H1 (cell line): Measurements from ENCODE around the gene NCKIPSD. TPM values are rescaled to one million over a fixed set of nuclear protein-coding genes. Genes with fewer than 3 reads are reported as not detected.

Experiments
- CTCF ChIA-PET: fragments of 300-600 bp; sonication (Branson Sonifier 250); formaldehyde crosslinking; loops from one replicate; lab custom pipeline; 2021; ENCODE audit not compliant: partially characterized antibody; lab: Charles Lee
- POLR2A ChIA-PET: fragments of 300-600 bp; sonication (Branson Sonifier 250); formaldehyde crosslinking; loops from one replicate; lab custom pipeline; 2021; ENCODE audit warnings: inconsistent platforms; ENCODE audit not compliant: partially characterized antibody; lab: Charles Lee
- DNase-seq, 2 experiments: peaks; one replicate each; pipeline versions ENCODE4 v3.0.0 to v3.0.0-alpha.2; 2010 to 2022; ENCODE audit warnings: low spot score in 2 of 2, low read depth in 1 of 2, mixed read lengths in 1 of 2
- FAIRE-seq: peaks from 2 replicates; lab custom pipeline; 2011; peaks lifted over from hg19 to GRCh38; lab: Jason Lieb, UNC
- H2AFZ ChIP-seq: 2 replicates; pipeline ENCODE4 v1.8.1; 2012; ENCODE audit warnings: low read length, inconsistent platforms
- H2AK5ac ChIP-seq: 2 replicates; pipeline ENCODE4 v1.6.1; 2013; ENCODE audit warnings: low read depth, low read length
- H2BK120ac ChIP-seq: replicated peaks from 2 replicates; pipeline ENCODE3; 2013; ENCODE audit warnings: low read depth, low read length, inconsistent platforms
- H2BK12ac ChIP-seq: 2 replicates; pipeline ENCODE4 v1.6.1; 2013; ENCODE audit warnings: low read depth, low read length
- H2BK15ac ChIP-seq: 2 replicates; pipeline ENCODE4 v1.6.1; 2013; ENCODE audit warnings: low read length
- H2BK20ac ChIP-seq: 2 replicates; pipeline ENCODE4 v1.6.1; 2013; ENCODE audit warnings: low read length
- H2BK5ac ChIP-seq: 2 replicates; pipeline ENCODE4 v1.6.1; 2013; ENCODE audit warnings: low read depth, low read length
- H3K14ac ChIP-seq: 2 replicates; pipeline ENCODE4 v1.6.1; 2013; ENCODE audit warnings: inconsistent platforms; ENCODE audit not compliant: insufficient read length
- H3K18ac ChIP-seq: 2 replicates; pipeline ENCODE4 v1.6.1; 2013; ENCODE audit warnings: low read length; ENCODE audit errors: extremely low read depth
- H3K23ac ChIP-seq: 2 replicates; pipeline ENCODE4 v1.6.1; 2013; ENCODE audit warnings: inconsistent platforms; ENCODE audit not compliant: insufficient read length
- H3K23me2 ChIP-seq: 2 replicates; pipeline ENCODE4 v1.6.1; 2013; ENCODE audit warnings: low read depth, low read length
- H3K27ac ChIP-seq: 2 replicates; pipeline ENCODE4 v1.6.1; 2011; ENCODE audit warnings: low read depth, low read length, inconsistent platforms
- H3K27me3 ChIP-seq, 4 experiments: replicated peaks in 1 of 4; 1 replicate in 1 of 4; 2 replicates in 3 of 4; pipeline versions ENCODE4 v1.6.1 to v1.8.1; 2011 to 2013; ENCODE audit warnings: low read length in 3 of 4, mild to moderate bottlenecking in 3 of 4, inconsistent platforms in 2 of 4, mixed read lengths in 2 of 4, moderate library complexity in 1 of 4; ENCODE audit not compliant: control insufficient read depth in 3 of 4, insufficient read depth in 3 of 4; ENCODE audit errors: extremely low read depth in 1 of 4
- H3K36me3 ChIP-seq, 4 experiments: 2 replicates each; pipeline versions ENCODE4 v1.6.1 to v1.8.1; 2011 to 2013; ENCODE audit warnings: mild to moderate bottlenecking in 4 of 4, low read length in 3 of 4, moderate library complexity in 2 of 4, control low read depth in 1 of 4, inconsistent platforms in 1 of 4; ENCODE audit not compliant: insufficient read depth in 4 of 4, control insufficient read depth in 2 of 4
- H3K4ac ChIP-seq: replicated peaks from 2 replicates; pipeline ENCODE3; 2013; ENCODE audit warnings: low read length, low read depth, mixed read lengths, inconsistent platforms; ENCODE audit not compliant: insufficient read length
- H3K4me1 ChIP-seq, 4 experiments: replicated peaks in 1 of 4; 1 replicate in 1 of 4; 2 replicates in 3 of 4; pipeline versions ENCODE4 v1.6.1 to v1.8.1; 2011 to 2013; ENCODE audit warnings: low read length in 3 of 4, inconsistent platforms in 2 of 4, mixed read lengths in 1 of 4; ENCODE audit not compliant: insufficient read depth in 4 of 4, control insufficient read depth in 3 of 4
- H3K4me2 ChIP-seq, 2 experiments: 2 replicates each; pipeline versions ENCODE4 v1.6.1 to v1.8.1; 2011 to 2013; ENCODE audit warnings: low read depth in 2 of 2, low read length in 2 of 2, control low read depth in 1 of 2, inconsistent platforms in 1 of 2, mild to moderate bottlenecking in 1 of 2; ENCODE audit not compliant: insufficient read depth in 1 of 2
- H3K4me3 ChIP-seq, 4 experiments: fragments of 200-600, 300-600 bp in 1 of 4; sonication (generic), shearing (Covaris generic), sonication (Bioruptor Twin) in 1 of 4; 2 replicates each; pipeline versions ENCODE4 v1.5.1 to v1.8.1; 2011 to 2016; ENCODE audit warnings: low read length in 4 of 4, low read depth in 3 of 4, control low read depth in 2 of 4, inconsistent platforms in 2 of 4, mild to moderate bottlenecking in 2 of 4, mixed read lengths in 1 of 4, moderate library complexity in 1 of 4; ENCODE audit not compliant: insufficient read depth in 2 of 4; ENCODE audit errors: extremely low read depth in 1 of 4
- H3K56ac ChIP-seq: replicated peaks from 2 replicates; pipeline ENCODE3; 2013; ENCODE audit warnings: low read depth, mild to moderate bottlenecking, mixed read lengths, low read length, inconsistent platforms; ENCODE audit not compliant: insufficient read length
- H3K79me1 ChIP-seq: 2 replicates; pipeline ENCODE4 v1.6.1; 2013; ENCODE audit warnings: low read depth, low read length, control low read depth
- H3K79me2 ChIP-seq, 2 experiments: 2 replicates each; pipeline versions ENCODE4 v1.6.1 to v1.8.1; 2012 to 2013; ENCODE audit warnings: low read length in 2 of 2, mild to moderate bottlenecking in 2 of 2, inconsistent platforms in 1 of 2; ENCODE audit not compliant: insufficient read depth in 2 of 2, control insufficient read depth in 1 of 2
- H3K9ac ChIP-seq, 4 experiments: replicated peaks in 1 of 4; 1 replicate in 1 of 4; 2 replicates in 3 of 4; pipeline versions ENCODE4 v1.6.1 to v1.8.1; 2011 to 2013; ENCODE audit warnings: low read depth in 3 of 4, low read length in 3 of 4, control low read depth in 2 of 4, mild to moderate bottlenecking in 2 of 4, moderate library complexity in 2 of 4, inconsistent platforms in 1 of 4; ENCODE audit errors: extremely low read depth in 1 of 4
- H3K9me3 ChIP-seq, 2 experiments: 2 replicates each; pipeline versions ENCODE4 v1.6.1 to v1.8.1; 2012 to 2013; ENCODE audit warnings: mild to moderate bottlenecking in 2 of 2, moderate library complexity in 2 of 2, control low read depth in 1 of 2, inconsistent platforms in 1 of 2, low read depth in 1 of 2, low read length in 1 of 2, mixed read lengths in 1 of 2; ENCODE audit not compliant: insufficient read depth in 2 of 2
- H4K20me1 ChIP-seq, 2 experiments: replicated peaks in 1 of 2; 2 replicates each; pipeline versions ENCODE3 to v1.8.1; 2011 to 2013; ENCODE audit warnings: inconsistent platforms in 2 of 2, low read length in 2 of 2, mild to moderate bottlenecking in 1 of 2; ENCODE audit not compliant: insufficient read depth in 2 of 2, control insufficient read depth in 1 of 2
- H4K5ac ChIP-seq: 2 replicates; pipeline ENCODE4 v1.6.1; 2013; ENCODE audit warnings: low read length, low read depth, mixed read lengths, inconsistent platforms; ENCODE audit not compliant: insufficient read length
- H4K8ac ChIP-seq: 2 replicates; pipeline ENCODE4 v1.8.0; 2013; ENCODE audit warnings: mild to moderate bottlenecking, moderate library complexity, low read length, inconsistent platforms; ENCODE audit not compliant: insufficient read depth; ENCODE audit errors: extremely low read depth
- H4K91ac ChIP-seq: replicated peaks from 2 replicates; pipeline ENCODE3; 2013; ENCODE audit warnings: low read length, mixed read lengths, inconsistent platforms; ENCODE audit not compliant: insufficient read length
- KDM1A ChIP-seq: fragments of 200-600, 300-600 bp; sonication (generic); IDR thresholded peaks from 2 replicates; pipeline ENCODE4 v1.7.1; 2016; ENCODE audit warnings: mild to moderate bottlenecking, low read length, borderline replicate concordance
- POLR2AphosphoS5 ChIP-seq: IDR thresholded peaks from 2 replicates; pipeline ENCODE4 v1.6.1; 2011; ENCODE audit warnings: low read depth, low read length
- WGBS, 2 experiments: shearing (Covaris generic) in 1 of 2; methylation state at CpG; one replicate each; pipeline versions ENCODE4 v1.1.6 to v1.1.7; 2013 to 2015; ENCODE audit warnings: low lambda C conversion rate in 2 of 2, mixed read lengths in 2 of 2, inconsistent platforms in 1 of 2, low coverage in 1 of 2, missing lambda C conversion rate in 1 of 2; ENCODE audit not compliant: insufficient replicate concordance in 2 of 2, insufficient coverage in 1 of 2, insufficient read length in 1 of 2; ENCODE audit errors: extremely low coverage in 1 of 2, missing lambda C conversion rate in 1 of 2; 5-methylcytosine and 5-hydroxymethylcytosine counted together
- polyA plus RNA-seq, 7 experiments: library from polyadenylated mRNA; depleted of rRNA in 3 of 7; stranded (reverse) in 5 of 7; unstranded in 2 of 7; fragments of >200 nt in 5 of 7; fragments of 200-250 nt in 2 of 7; gene quantifications; 1 replicate in 5 of 7; 2 replicates in 1 of 7; 4 replicates in 1 of 7; pipeline versions ENCODE4 v1.2.1 to v1.2.3, GENCODE V29; 2011 to 2013; ENCODE audit warnings: missing spikeins in 2 of 7, mixed read lengths in 2 of 7
- total RNA-seq: library from RNA; stranded (reverse); fragmentation: NEBNext Ultra II Directional; extraction: Animal tissue kit (Norgen Biotek cat#: 25700); gene quantifications from 2 replicates; pipeline ENCODE4 v1.2.1, GENCODE V29; 2021

NCKIPSD gene
- total and polyA plus RNA-seq, 2 of the 8 experiments (the other 6 are each of a cell fraction or from before 2014, with no cell fraction given), result 34.7 to 91.8 TPM

DNA sequence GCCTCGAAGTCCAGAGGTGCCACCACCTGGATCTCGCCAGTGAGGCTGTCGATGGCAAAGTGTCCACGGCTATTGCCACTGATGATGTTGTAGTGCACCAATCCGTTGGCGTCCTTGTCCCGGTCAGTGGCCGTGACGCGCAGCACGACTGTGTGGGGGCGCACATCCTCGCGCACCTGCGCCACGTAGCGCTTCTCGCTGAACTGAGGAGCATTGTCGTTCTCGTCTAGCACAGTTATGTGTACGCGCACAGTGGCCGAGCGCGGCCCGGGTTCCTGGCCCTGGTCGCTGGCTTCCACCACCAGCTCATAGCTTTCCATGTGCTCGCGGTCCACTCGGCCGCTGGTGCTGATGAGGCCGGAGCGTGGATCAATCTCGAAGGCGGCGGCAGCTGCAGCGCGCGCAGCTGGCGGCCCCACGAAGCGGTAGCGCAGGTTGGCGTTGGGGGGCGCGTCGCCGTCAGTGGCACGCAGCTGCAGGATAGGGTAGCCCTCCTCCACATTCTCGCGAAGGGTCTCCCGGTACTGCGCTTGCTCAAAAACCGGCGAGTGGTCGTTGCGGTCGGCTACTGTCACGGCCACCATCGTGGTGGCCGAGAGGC lies 24.8 kb downstream of the NCKIPSD start:
- Histone ChIP-seq H3K4me3 (peak overlapping the region; percentile 34 to 73 (median 53); a peak in 5 of 8 replicates), H4K91ac (no peak overlapping the region), H2BK15ac (no peak overlapping the region), H2BK12ac (no peak overlapping the region), H3K79me1 (peaks cover 2% of the 10 kb centered on the region; the same call in 1 of the 2 replicates), H3K56ac (no peak overlapping the region), H2AFZ (no peak overlapping the region), H3K4ac (no peak overlapping the region), H4K5ac (no peak overlapping the region), H2BK120ac (no peak overlapping the region), H3K4me1 (peaks cover 0 to 19% (median 15%) of the 10 kb centered on the region in 4 experiments; a peak in 5 of 7 replicates), H2BK5ac (no peak overlapping the region), H2AK5ac (no peak overlapping the region), H3K79me2 (no peaks in the 10 kb centered on the region), H3K36me3 (peaks cover 0 to 13% (median 0%) of the 10 kb centered on the region in 4 experiments; a peak in 3 of 8 replicates), H3K9me3 (no peaks in the 10 kb centered on the region), H3K27me3 (0 out of 7 replicates have a peak, but pooled peaks cover 0 to 4% (median 0%) of the 10 kb centered on the region in 4 experiments), H3K18ac (no peak overlapping the region), H3K23me2 (peaks cover 15% of the 10 kb centered on the region; the same call in 1 of the 2 replicates), H3K23ac (no peak overlapping the region), H4K20me1 (peaks cover 10 to 30% of the 10 kb centered on the region in 2 experiments), H3K4me2 (peak overlapping the region; percentile 77 to 94), H3K9ac (no peak overlapping the region), H3K27ac (no peak overlapping the region), H2BK20ac (no peak overlapping the region), H3K14ac (no peak overlapping the region), H4K8ac (peak overlapping the region; percentile 58; the same call in 1 of the 2 replicates)
- TF ChIP-seq POLR2AphosphoS5 (peak; percentile 26; the same call in 1 of the 2 replicates), KDM1A (no peak)
- POLR2A ChIA-PET, result interaction anchor here (0.7 to 11.1 kb wide), 10 partner anchors 9 to 356 kb away, joined by 3 to 175 read pairs (median 31); partner anchors contain the start of genes IP6K2, NCKIPSD, SLC26A6 and UQCRC1
- CTCF ChIA-PET, result interaction anchor here (0.8 to 5.2 kb wide), 6 partner anchors 13 to 346 kb away, joined by 3 to 27 read pairs (median 7); partner anchors contain the start of genes SLC26A6 and WDR6
- FAIRE-seq (no peak), DNase-seq (no peak)
- 94% methylated on average over 53 of the region's 61 CpGs; no CpG with 5 or more reads in 1 of the 2 experiments for WGBS, 2 experiments
